ENCODE measurements around the gene JAKMIP3. TPM values are rescaled to one million over a fixed set of nuclear protein-coding genes. Genes with fewer than 3 reads are reported as not detected.

Gene JAKMIP3
- polyA plus RNA-seq, 1 donor, result 0.45 TPM

- no CpG with 5 or more reads among the region's 24 CpGs for WGBS (ENCODE audit: insufficient coverage, low lambda C conversion rate)
- no peaks in the 10 kb centered on the region for H3K4me1 ChIP-seq (ENCODE audit: control insufficient read depth, insufficient read depth, low read length)
- H3K27ac ChIP-seq (ENCODE audit: low read length), result no peak overlapping the region
- H3K36me3 ChIP-seq (ENCODE audit: control insufficient read depth, insufficient read depth, low read length), result no peaks in the 10 kb centered on the region
- H3K4me3 ChIP-seq (ENCODE audit: low read length), result no peak overlapping the region
- H3K27me3 ChIP-seq (ENCODE audit: control insufficient read depth, insufficient read depth, low read length), result peaks cover 8% of the 10 kb centered on the region
- no peak for DNase-seq
- no peaks in the 10 kb centered on the region for H3K9me3 ChIP-seq (ENCODE audit: control insufficient read depth, low read depth, low read length)
These were observed 33.0 kb downstream of the JAKMIP3 start for GRCh38 chr10:132098539-132099388.

GRCh38 chr10:132099389-132100090, 33.8 kb downstream of the JAKMIP3 start:
- Histone ChIP-seq H3K9me3 (ENCODE audit: control insufficient read depth, low read depth, low read length) (no peaks in the 10 kb centered on the region), H3K27ac (ENCODE audit: low read length) (no peak overlapping the region), H3K4me3 (ENCODE audit: low read length) (no peak overlapping the region), H3K27me3 (ENCODE audit: control insufficient read depth, insufficient read depth, low read length) (peaks cover 8% of the 10 kb centered on the region), H3K36me3 (ENCODE audit: control insufficient read depth, insufficient read depth, low read length) (no peaks in the 10 kb centered on the region), H3K4me1 (ENCODE audit: control insufficient read depth, insufficient read depth, low read length) (no peaks in the 10 kb centered on the region)
- no CpG with 5 or more reads among the region's 25 CpGs for WGBS (ENCODE audit: insufficient coverage, low lambda C conversion rate)
- DNase-seq, result no peak

- no peak overlapping the region for H3K4me3 ChIP-seq (ENCODE audit: low read length)
- no CpG with 5 or more reads among the region's 15 CpGs for WGBS (ENCODE audit: insufficient coverage, low lambda C conversion rate)
- H3K36me3 ChIP-seq (ENCODE audit: control insufficient read depth, insufficient read depth, low read length), result no peaks in the 10 kb centered on the region
- no peak overlapping the region for H3K27ac ChIP-seq (ENCODE audit: low read length)
- DNase-seq, result no peak
- H3K27me3 ChIP-seq (ENCODE audit: control insufficient read depth, insufficient read depth, low read length), result peaks cover 8% of the 10 kb centered on the region
- no peaks in the 10 kb centered on the region for H3K4me1 ChIP-seq (ENCODE audit: control insufficient read depth, insufficient read depth, low read length)
- no peaks in the 10 kb centered on the region for H3K9me3 ChIP-seq (ENCODE audit: control insufficient read depth, low read depth, low read length)
These were observed 34.3 kb downstream of the JAKMIP3 start for GRCh38 chr10:132100091-132100481.

DNA sequence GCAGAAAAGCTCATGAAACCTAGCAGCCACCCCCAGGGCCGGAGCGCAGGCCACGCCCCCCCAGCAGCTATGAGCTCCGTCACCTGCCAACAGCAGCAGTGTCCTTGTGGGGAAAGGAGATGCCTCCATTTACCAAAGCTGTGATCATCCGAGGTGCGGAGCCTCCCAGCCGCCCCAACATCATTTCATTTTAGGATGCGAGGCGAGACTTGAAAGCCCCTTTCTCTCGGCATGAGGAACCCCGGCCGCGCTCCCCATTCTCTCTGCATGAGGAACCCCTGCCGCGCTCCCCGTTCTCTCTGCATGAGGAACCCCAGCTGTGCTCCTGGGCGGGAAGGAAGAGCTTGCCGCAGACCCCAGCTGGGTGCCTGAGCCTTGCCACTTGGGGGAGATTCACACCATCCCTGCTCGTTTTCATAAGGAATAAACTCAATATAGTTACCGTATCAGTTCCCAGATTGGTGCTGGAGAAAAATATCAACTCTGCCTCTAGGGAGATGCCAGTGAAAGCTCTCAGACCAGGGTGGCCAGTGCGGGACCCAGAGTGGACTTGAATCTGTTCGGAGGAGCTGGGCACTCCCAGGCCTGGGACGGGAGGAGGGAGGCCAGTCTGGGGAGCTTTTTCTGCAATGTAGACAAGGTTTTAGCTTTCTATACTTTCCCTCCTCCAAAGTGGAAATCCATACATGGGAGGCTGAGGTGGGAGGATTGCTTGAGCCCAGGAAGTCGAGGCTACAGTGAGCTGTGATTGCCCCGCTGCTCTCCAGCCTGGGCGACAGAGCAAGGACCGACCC, 35.0 kb downstream of the JAKMIP3 start:
- no peaks in the 10 kb centered on the region for H3K4me1 ChIP-seq (ENCODE audit: control insufficient read depth, insufficient read depth, low read length)
- WGBS (ENCODE audit: insufficient coverage, low lambda C conversion rate), result 100% methylated on average over 2 of the region's 27 CpGs
- no peak overlapping the region for H3K4me3 ChIP-seq (ENCODE audit: low read length)
- H3K9me3 ChIP-seq (ENCODE audit: control insufficient read depth, low read depth, low read length), result no peaks in the 10 kb centered on the region
- no peak overlapping the region for H3K27ac ChIP-seq (ENCODE audit: low read length)
- peaks cover 8% of the 10 kb centered on the region for H3K27me3 ChIP-seq (ENCODE audit: control insufficient read depth, insufficient read depth, low read length)
- no peaks in the 10 kb centered on the region for H3K36me3 ChIP-seq (ENCODE audit: control insufficient read depth, insufficient read depth, low read length)
- DNase-seq, result no peak

- no peaks in the 10 kb centered on the region for H3K9me3 ChIP-seq (ENCODE audit: control insufficient read depth, low read depth, low read length)
- no CpG with 5 or more reads among the region's 10 CpGs for WGBS (ENCODE audit: insufficient coverage, low lambda C conversion rate)
These were observed 35.8 kb downstream of the JAKMIP3 start for GRCh38 chr10:132101529-132101928.

GRCh38 chr10:132102071-132102716, 36.4 kb downstream of the JAKMIP3 start:
- H3K36me3 ChIP-seq (ENCODE audit: control insufficient read depth, insufficient read depth, low read length), result no peaks in the 10 kb centered on the region
- no peaks in the 10 kb centered on the region for H3K9me3 ChIP-seq (ENCODE audit: control insufficient read depth, low read depth, low read length)
- H3K27me3 ChIP-seq (ENCODE audit: control insufficient read depth, insufficient read depth, low read length), result peaks cover 8% of the 10 kb centered on the region
- H3K27ac ChIP-seq (ENCODE audit: low read length), result no peak overlapping the region
- H3K4me3 ChIP-seq (ENCODE audit: low read length), result no peak overlapping the region
- no peaks in the 10 kb centered on the region for H3K4me1 ChIP-seq (ENCODE audit: control insufficient read depth, insufficient read depth, low read length)
- DNase-seq, result no peak
- WGBS (ENCODE audit: insufficient coverage, low lambda C conversion rate), result no CpG with 5 or more reads among the region's 23 CpGs

More at GRCh38 chr10:132101529-132101928, 35.8 kb downstream of the JAKMIP3 start:
- no peak for DNase-seq
- Histone ChIP-seq H3K36me3 (ENCODE audit: control insufficient read depth, insufficient read depth, low read length) (no peaks in the 10 kb centered on the region), H3K27me3 (ENCODE audit: control insufficient read depth, insufficient read depth, low read length) (peaks cover 8% of the 10 kb centered on the region), H3K4me1 (ENCODE audit: control insufficient read depth, insufficient read depth, low read length) (no peaks in the 10 kb centered on the region), H3K27ac (ENCODE audit: low read length) (no peak overlapping the region), H3K4me3 (ENCODE audit: low read length) (no peak overlapping the region)

DNA sequence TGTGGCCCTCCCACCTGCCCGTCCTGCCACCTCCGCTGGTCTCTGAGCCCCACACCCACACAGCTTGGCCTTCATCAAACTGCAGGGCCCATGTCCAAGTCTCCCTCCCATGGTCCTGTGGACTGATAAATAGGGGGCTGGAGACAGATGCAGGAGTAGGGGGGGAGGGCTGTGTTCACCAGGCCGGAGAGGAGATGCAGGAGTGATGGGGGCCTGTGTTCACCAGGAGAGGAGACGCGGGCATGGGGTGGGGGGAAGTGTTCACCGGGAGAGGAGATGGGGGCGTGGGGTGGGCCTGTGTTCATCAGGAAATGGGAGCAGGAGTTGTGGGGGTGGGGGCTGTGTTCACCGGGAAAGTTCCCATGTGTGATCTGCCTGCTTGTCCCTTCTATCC, 37.0 kb downstream of the JAKMIP3 start:
- no peaks in the 10 kb centered on the region for H3K4me1 ChIP-seq (ENCODE audit: control insufficient read depth, insufficient read depth, low read length)
- no peaks in the 10 kb centered on the region for H3K36me3 ChIP-seq (ENCODE audit: control insufficient read depth, insufficient read depth, low read length)
- H3K9me3 ChIP-seq (ENCODE audit: control insufficient read depth, low read depth, low read length), result no peaks in the 10 kb centered on the region
- no CpG with 5 or more reads among the region's 8 CpGs for WGBS (ENCODE audit: insufficient coverage, low lambda C conversion rate)
- no peak overlapping the region for H3K4me3 ChIP-seq (ENCODE audit: low read length)
- no peak overlapping the region for H3K27ac ChIP-seq (ENCODE audit: low read length)
- DNase-seq, result no peak
- H3K27me3 ChIP-seq (ENCODE audit: control insufficient read depth, insufficient read depth, low read length), result peaks cover 8% of the 10 kb centered on the region

GRCh38 chr10:132103116-132103910, 37.6 kb downstream of the JAKMIP3 start:
- Histone ChIP-seq H3K9me3 (ENCODE audit: control insufficient read depth, low read depth, low read length) (no peaks in the 10 kb centered on the region), H3K36me3 (ENCODE audit: control insufficient read depth, insufficient read depth, low read length) (no peaks in the 10 kb centered on the region), H3K27ac (ENCODE audit: low read length) (no peak overlapping the region), H3K27me3 (ENCODE audit: control insufficient read depth, insufficient read depth, low read length) (peaks cover 8% of the 10 kb centered on the region), H3K4me3 (ENCODE audit: low read length) (no peak overlapping the region), H3K4me1 (ENCODE audit: control insufficient read depth, insufficient read depth, low read length) (no peaks in the 10 kb centered on the region)
- WGBS (ENCODE audit: insufficient coverage, low lambda C conversion rate), result 17% methylated on average over 1 of the region's 7 CpGs
- DNase-seq, result no peak

DNA sequence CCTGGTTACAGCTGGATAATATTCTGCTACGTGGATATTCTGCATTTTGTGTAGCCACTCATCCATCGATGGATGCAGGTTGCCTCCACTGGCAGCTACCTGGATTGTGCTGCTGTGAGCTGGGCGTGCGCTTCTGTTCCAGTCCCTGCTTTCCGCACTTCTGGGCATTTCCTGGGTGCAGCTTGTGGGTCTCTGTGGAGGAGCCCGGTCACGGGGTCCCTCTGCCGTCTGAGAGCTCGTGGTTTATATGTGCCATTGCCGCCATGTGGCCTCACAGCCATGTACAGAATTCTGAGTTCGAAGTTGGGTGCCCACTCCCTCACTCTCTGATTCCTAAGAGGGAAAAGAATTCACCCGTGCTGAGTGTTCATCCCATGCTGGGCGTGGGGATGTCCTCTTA, 38.3 kb downstream of the JAKMIP3 start:
- H3K36me3 ChIP-seq (ENCODE audit: control insufficient read depth, insufficient read depth, low read length), result no peaks in the 10 kb centered on the region
- no CpG with 5 or more reads among the region's 13 CpGs for WGBS (ENCODE audit: insufficient coverage, low lambda C conversion rate)
- DNase-seq, result no peak

More for the DNA sequence above, 38.3 kb downstream of the JAKMIP3 start:
- Histone ChIP-seq H3K4me3 (ENCODE audit: low read length) (no peak overlapping the region), H3K4me1 (ENCODE audit: control insufficient read depth, insufficient read depth, low read length) (no peaks in the 10 kb centered on the region), H3K27me3 (ENCODE audit: control insufficient read depth, insufficient read depth, low read length) (peaks cover 5% of the 10 kb centered on the region), H3K27ac (ENCODE audit: low read length) (no peak overlapping the region), H3K9me3 (ENCODE audit: control insufficient read depth, low read depth, low read length) (no peaks in the 10 kb centered on the region)

Measured in large intestine (tissue), 3 donors.